Germinal center (tissue), 1 donor: ENCODE results near the gene TGFBI.

Experiments
- DNase-seq: peaks from one replicate; pipeline ENCODE4 v3.0.0; 2012; ENCODE audit warnings: mixed read lengths, low spot score

Gene TGFBI

DNA sequence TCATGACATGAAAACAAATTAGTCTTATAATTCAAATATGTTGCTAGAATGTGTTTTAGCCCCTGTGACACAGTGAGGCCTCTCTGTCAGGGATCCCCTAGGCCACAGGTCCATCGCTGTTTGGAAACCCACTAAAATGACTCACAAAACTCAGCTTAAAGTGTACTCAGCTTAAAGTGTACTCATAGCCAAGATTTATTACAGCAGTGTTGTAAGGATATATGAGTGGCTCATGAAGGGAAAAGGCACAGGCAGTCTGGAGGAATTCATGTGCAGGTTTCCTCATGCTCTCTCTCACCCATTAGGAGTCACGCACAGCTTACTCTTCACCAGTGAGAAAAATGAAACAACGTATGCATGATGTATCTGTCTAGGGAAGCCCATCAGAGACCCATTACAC lies 24.4 kb upstream of the TGFBI start:
- no peak for DNase-seq

GRCh38 chr5:136005476-136005875 lies 23.3 kb upstream of the TGFBI start:
- DNase-seq, result no peak

DNA sequence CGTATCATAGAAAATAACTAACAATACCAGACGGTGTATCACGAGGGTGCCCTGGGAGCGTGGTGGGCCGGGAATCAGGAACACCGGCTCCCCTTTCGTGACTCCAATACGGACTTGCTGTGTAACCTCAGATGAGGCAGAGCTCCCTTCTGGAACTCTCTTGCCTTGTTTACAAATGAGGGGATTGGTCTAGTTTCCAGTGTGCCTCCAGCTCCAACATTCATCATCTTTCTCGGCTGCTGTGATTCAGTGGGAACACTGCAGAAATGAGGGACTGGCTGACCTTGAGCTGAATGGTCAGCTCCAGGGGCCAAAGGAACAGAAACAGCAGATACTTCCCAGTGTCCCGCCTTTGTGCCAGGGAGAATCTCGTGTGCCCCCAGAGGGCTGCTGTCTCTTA lies 22.6 kb upstream of the TGFBI start:
- no peak for DNase-seq

DNA sequence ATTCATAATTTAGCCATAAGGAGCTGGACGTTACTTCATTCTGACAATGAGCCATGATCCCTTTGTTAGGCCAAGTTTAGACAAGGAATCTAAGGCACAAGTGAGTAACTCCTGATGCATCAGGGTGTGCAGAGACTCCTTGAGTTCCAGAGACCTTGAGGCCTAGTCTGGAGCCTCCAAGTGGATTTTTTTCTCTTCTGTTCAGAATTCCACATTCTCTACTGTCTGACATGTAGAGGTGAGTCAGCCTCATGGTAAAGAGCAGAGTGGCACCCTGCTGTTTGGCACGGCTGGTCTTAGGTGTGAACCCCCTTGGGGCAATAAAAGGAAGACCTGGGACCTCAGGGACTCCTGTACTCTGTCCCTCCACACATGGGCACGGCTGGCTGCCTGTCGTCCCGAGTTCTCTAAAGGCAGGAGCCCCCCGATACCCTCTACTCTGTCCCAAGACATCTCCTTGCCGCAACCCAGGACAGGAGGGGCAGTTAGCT lies 22.0 kb upstream of the TGFBI start:
- no peak for DNase-seq

DNA sequence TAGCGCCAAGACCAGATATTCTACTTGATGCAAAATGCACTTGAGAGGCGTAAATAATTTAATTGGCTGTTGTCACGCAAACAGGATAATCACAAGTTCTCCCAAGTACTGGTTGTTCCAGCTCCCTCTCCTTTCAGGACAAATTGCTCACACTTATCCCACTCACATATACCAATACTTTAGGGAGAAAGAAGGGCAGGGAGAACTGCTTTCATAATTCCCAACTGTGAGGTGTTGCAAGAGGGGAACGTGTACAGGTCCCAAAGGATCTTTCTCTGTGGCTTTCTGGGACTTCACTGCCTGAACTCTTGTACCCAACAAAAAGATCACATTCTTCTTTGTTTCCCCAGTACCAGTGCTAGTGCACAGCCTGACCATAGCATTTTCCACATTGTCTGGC lies 21.5 kb upstream of the TGFBI start:
- DNase-seq, result no peak

DNA sequence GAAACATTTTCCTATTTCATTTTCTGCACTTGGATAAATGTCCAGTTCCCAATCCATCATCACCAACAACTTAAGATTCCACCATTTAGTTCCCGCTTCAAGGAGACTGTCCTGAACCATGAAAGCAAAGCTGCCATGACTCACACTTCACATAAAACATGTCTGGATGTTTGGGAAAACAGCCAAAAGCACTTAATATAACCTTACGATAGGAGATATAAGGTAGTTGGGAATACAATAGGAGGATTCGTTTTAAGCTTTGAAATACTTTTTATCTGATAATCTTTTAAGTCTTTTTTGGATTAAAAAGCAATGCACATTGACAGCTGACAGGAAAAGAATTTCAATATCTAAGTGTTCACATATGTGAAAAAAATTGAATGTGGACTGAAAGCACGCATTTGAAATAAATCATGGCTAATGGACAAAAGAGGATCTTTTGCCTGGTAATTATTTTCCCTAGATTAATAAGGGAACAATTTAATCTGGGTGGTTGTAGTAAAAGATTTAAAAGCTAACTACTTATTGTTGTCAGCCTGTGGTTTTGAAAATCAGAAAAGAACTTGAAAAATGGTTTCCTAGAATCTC lies 17.3 kb upstream of the TGFBI start:
- DNase-seq, result no peak

DNA sequence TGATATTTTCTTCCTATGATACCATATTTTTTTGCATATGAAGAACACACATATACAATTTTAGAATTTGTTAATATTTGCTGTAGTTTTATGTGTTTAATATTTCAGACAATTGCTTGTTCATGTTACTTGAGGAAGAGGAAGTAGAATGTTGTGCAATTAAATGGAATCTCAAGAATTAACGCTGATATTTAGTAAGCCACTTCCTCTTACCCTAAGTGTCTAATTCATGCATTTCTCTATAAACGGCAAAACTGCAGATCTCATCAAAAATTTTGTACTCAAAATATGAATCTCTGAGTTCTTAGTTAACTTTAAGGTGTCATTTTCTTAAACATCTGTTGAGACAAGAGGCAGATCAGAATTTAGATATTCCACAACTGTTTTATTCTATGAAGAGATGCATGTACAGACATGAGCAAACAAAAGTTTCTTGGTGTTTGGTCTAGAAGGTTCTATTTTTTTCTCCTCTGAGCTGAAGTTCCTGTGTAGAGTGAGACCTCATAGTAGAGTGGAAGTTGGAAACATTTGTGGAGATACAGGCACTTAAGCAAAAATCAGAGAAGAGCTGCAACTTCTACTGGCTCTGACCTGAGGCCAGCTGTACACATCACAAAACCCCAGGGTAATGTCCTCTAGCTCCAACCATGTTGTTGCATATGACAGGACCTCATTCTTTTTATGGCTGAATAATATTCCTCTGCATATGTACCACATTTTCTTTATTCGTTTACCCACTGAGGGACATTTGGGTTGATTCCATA lies 16.6 kb upstream of the TGFBI start:
- DNase-seq, result no peak

DNA sequence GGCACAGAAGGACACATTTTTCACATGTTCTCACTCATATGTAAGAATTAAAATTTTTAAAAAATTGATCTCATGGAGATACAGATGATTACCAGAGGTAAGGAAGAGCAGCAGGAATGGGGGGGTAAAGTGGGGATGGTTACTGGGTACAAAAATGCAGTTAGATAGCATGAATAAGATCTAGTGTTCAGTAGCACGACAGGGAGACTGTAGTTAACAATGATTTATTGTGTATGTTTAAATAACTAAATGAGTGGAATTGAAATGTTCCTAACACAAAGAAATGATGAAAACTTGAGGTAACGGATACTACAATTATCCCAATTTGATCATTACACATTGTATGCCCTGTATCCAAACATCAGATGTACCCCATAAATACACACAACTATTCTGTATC lies 15.2 kb upstream of the TGFBI start:
- no peak for DNase-seq

DNA sequence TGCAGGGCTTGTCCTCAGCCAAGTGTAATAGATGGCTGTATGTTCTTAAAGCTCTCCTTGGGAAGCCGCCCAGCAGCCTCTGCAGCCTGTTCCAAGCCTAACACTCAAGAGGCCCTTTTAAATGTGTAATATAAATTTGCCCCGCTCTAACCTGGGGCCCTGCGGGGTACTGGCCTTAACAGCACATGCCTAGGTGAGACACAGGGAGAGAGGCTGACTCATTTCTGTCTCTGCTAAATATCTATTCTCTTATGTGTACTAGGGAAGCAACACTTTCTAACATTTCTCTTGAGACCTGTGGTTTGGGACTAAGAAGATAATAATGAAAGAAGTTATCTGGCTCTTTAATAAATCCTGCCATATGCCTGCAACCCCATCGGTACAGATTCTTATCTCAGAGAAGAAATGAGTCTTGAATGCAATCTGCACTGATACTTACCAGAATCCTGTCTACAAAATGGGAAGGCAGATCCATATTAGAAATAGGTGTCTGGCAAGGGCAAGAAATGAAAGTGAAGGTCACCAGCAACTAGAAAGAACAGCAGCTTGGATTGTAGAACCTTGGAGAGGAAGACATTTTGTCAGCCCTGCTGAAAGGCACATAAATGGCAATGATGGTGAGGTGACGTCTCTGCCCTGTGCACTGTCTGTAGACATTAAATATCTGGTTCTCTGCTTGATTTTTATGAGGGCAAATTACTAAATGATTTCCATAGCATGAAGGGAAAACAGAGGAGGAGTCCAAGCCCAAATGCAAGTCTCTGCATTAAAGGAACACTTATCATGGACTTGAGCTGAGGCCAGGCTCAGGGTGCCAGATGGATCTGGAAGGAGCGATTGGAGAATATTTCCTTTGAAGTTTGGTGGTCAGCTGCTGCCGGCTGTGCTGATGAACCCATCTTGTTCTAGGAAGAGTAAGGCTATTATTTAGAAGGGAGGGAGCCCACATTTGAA lies 14.5 kb upstream of the TGFBI start:
- DNase-seq, result no peak

DNA sequence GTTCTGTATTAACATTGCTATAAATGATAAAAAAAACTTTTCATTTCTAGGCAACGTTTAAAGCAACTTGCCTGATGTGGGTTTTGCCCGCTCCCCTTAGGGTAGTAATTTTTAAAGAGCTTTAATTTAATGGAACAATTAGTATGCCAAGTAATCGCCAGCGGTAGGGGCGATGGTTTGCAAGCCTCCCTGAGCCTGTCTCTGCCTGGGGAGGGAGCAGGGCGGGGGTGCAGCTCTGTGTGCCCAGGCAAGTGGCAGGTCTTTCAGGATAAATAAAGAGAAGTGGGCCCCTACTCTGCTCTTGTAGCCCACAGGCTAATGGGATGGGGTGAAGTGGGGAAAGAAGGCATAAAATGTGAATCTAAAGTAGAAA lies 13.8 kb upstream of the TGFBI start:
- no peak for DNase-seq

DNA sequence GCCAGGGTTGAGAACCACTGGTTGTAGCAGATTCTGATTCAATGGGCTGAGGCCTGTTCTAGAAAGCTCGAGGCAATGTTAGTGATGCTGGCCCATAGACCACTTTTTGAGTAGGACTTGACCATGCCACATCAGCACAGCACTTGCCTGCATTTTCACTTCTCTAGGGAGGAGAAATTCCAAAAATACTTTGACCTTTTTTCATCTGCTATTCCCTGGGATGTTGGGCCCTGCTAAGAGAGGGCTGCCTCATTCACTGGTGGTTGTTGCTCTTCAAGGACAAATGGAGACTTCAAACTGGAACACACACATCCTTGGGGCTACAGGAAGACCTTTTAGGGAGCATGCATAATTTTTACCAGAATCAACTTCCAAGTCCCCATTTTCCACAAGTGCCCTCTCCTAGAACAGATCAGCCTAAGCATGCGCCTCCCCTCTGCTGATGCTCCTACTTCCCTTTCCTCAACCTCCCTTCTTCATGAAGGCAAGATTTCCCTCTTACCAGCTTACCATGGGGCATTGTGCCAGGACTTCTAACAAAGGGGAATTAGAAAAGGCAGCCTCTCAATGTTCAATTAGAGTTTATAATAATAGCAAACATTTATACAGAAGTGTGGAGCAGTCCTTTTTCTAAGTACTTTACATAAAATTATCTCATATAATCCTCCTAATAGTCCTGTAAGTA lies 12.7 kb upstream of the TGFBI start:
- no peak for DNase-seq

- no peak for DNase-seq
These were observed 11.8 kb upstream of the TGFBI start for GRCh38 chr5:136016945-136017530.

GRCh38 chr5:136018814-136019783 lies 9.7 kb upstream of the TGFBI start:
- DNase-seq, result no peak

DNA sequence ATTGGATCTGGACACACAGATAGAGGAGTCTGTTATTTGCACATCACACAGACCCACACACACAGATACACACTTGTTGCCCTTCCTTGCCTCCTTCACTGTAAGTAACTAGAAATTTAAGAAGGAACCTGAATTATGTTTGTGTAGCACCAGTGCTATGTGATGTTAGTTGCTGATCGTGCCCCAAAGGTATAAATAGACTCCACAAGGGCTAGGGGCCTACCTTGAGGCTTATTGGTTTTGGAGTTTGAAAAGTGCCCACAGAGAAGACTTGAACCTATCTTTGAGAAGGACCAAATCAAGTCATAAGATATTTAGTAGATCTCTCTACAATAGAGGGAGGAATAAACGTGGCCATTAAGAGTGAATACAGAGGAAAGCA lies 8.8 kb upstream of the TGFBI start:
- DNase-seq, result no peak

GRCh38 chr5:136020383-136021015 lies 8.3 kb upstream of the TGFBI start:
- no peak for DNase-seq

DNA sequence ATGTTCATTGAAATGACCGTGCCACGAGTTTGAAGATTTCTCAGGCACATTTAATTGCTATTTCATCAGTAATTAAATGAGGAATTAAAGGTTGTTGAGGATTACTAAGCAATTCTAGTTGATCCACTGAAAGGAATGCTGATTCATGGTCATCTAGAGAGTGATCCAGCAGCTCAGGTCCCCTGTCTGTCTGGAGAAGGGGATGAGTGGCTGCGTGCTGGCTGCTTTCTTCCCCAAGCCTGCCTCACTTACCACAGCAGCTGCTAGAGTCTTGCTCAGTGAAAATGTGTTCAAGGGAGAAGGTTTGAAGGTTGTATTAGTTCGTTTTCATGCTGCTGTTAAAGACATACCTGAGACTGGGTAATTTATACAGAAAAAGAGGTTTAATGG lies 7.8 kb upstream of the TGFBI start:
- no peak for DNase-seq

DNA sequence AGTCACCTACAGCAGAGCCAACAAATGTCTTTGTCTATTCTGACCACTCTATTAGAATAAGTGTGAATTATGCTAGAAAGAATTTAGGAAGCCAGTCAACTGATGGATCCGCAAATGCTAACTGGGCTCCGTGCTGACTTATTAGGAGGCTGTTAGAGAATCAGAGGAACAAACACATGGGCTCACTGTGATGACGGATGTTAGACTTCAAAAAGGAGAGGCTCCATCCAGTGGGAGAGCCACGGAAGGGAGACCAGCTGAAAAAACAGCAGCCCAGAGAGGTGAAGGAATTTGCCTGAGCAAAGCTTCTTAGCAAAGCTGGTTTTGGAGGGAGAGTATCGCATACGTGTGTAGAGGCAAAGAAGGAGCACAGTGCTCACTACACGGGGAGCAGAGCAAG lies 5.8 kb upstream of the TGFBI start:
- no peak for DNase-seq

GRCh38 chr5:136023958-136024541 lies 4.7 kb upstream of the TGFBI start:
- DNase-seq, result no peak

DNA sequence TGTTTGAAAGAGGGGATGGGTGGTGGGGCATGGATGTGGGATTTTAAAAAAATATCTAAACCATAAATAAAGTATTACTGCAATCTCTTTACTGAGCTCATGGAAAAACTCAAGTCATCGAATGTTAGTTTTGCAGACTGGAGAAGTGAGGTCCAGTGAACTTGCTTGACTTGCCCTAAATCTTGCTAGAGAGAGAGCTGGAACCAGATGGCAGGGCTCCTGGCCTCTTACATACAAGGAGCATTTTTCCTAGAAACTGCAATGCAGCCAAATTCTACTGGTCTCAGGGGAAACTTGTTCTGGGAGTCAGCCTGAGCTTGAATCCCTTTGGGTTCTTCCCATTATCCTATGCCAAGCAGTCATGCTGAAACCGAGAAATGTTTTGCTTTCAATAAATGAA lies 2.9 kb upstream of the TGFBI start:
- no peak for DNase-seq

DNA sequence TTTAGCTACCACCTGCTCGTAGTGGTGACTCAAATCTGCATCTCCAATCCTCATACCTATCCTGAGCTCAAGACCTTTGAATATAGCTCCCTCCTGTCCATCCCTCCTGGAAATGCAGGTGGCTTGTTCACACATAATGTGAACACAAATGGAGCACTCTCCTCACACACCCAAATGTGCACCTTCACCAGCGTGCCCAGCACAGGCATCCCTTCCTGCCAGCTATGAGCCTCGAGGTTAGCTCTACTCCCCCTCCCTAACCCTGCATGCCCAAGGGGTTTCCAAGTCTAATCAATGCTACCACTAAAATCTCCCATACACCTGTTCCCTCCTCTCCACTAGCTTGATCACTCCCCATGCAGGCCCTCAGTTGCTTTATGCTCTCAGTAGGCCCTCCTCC lies 2.2 kb upstream of the TGFBI start:
- no peak for DNase-seq
